ENCODE results near the gene DMBX1.

DNA sequence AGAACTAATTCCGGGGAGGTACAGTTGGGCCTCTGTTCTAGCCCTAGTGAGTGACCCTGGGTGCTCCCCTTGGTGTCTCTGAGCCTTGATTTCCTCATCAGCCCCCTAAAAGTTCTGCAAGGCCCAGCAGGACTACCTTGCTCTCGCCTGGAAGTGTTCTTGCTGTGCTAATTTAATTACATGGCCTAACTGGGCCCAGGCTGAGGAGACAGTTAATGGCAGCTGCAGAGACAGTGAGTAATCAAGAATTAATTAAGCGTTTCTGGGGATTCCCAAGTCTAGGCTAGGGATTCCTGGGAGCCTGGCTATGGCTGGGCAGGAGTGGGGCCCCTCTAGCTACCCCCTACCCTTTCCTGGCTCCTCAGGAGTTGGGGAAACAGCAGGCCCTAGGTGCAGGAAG, 24.7 kb upstream of the DMBX1 start:
- TF ChIP-seq, protein P1, sequence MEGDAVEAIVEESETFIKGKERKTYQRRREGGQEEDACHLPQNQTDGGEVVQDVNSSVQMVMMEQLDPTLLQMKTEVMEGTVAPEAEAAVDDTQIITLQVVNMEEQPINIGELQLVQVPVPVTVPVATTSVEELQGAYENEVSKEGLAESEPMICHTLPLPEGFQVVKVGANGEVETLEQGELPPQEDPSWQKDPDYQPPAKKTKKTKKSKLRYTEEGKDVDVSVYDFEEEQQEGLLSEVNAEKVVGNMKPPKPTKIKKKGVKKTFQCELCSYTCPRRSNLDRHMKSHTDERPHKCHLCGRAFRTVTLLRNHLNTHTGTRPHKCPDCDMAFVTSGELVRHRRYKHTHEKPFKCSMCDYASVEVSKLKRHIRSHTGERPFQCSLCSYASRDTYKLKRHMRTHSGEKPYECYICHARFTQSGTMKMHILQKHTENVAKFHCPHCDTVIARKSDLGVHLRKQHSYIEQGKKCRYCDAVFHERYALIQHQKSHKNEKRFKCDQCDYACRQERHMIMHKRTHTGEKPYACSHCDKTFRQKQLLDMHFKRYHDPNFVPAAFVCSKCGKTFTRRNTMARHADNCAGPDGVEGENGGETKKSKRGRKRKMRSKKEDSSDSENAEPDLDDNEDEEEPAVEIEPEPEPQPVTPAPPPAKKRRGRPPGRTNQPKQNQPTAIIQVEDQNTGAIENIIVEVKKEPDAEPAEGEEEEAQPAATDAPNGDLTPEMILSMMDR (IDR thresholded peaks at IDR 0.05): no peak
- TF ChIP-seq POLR2AphosphoS5 (IDR thresholded peaks at IDR 0.05) (no peak), EP300 (IDR thresholded peaks at IDR 0.05) (no peak), POLR2A (IDR thresholded peaks at IDR 0.05) (no peak)

Measured in stomach (tissue), 4 donors.